ENCODE measurements around the gene ELF1. TPM values are rescaled to one million over a fixed set of nuclear protein-coding genes. Genes with fewer than 3 reads are reported as not detected.
"Not testable (repeated sequence)": the region's sequence is repeated elsewhere in the genome, so short reads cannot be mapped to it uniquely, and the experiment has no call there.

ELF1 gene
- total RNA-seq, 1 donor from 2014 or later = 136 TPM

DNA sequence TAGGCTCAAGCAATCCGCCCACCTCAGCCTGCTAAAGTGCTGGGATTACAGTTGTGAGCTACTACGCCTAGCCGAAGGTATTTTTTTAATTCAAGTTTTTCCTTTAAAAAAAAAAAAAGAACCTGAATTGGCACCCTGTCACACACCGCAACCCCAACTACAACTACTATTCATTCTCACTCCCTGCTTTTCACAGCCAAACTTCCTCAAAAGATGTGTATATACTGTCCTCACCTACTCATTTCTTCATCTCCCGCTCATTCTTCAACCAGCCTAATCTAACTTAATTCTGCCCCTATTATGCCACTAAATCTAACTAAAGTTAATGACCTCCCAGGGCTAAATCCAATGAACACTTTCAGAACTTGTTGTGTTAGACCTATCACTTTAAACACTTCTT, 29.5 kb upstream of the ELF1 start:
- TF ChIP-seq, protein P1, sequence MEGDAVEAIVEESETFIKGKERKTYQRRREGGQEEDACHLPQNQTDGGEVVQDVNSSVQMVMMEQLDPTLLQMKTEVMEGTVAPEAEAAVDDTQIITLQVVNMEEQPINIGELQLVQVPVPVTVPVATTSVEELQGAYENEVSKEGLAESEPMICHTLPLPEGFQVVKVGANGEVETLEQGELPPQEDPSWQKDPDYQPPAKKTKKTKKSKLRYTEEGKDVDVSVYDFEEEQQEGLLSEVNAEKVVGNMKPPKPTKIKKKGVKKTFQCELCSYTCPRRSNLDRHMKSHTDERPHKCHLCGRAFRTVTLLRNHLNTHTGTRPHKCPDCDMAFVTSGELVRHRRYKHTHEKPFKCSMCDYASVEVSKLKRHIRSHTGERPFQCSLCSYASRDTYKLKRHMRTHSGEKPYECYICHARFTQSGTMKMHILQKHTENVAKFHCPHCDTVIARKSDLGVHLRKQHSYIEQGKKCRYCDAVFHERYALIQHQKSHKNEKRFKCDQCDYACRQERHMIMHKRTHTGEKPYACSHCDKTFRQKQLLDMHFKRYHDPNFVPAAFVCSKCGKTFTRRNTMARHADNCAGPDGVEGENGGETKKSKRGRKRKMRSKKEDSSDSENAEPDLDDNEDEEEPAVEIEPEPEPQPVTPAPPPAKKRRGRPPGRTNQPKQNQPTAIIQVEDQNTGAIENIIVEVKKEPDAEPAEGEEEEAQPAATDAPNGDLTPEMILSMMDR (IDR thresholded peaks at IDR 0.05) = no peak
- no peak overlapping the region for H3K4me3 Mint-ChIP-seq
- H3K9me3 Mint-ChIP-seq = no peaks in the 10 kb centered on the region
- ChIA-PET POLR2A (interaction anchor here (0.7 kb wide), 1 partner anchor 25 kb away, joined by 3 read pairs; no protein-coding TSS in a partner anchor), CTCF (interaction anchor here (1.2 to 2.0 kb wide), 2 partner anchors 12 to 74 kb away, joined by 4 to 5 read pairs; no protein-coding TSS in a partner anchor)
- no peak for ATAC-seq (ENCODE audit: low read depth)
- no peaks in the 10 kb centered on the region for H3K27me3 Mint-ChIP-seq
- H3K4me1 Mint-ChIP-seq = peaks cover 31% of the 10 kb centered on the region
- DNase-seq = no peak
- no peaks in the 10 kb centered on the region for H3K36me3 Mint-ChIP-seq (ENCODE audit: low read depth)
- intact Hi-C loops (cut with micrococcal nuclease) = no loop called here
- H3K27ac Mint-ChIP-seq = no peak overlapping the region

DNA sequence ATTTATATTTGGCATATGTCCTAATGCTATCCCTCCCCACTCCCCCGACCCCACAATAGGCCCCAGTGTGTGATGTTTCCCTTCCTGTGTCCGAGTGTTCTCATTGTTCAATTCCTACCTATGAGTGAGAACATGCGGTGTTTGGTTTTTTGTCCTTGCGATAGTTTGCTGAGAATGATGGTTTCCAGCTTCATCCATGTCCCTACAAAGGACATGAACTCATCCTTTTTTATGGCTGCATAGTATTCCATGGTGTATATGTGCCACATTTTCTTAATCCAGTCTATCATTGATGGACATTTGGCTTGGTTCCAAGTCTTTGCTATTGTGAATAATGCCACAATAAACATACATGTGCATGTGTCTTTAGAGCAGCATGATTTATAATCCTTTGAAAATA, 23.3 kb upstream of the ELF1 start:
- not testable (repeated sequence) for H3K9me3 Mint-ChIP-seq, H3K27ac Mint-ChIP-seq

DNA sequence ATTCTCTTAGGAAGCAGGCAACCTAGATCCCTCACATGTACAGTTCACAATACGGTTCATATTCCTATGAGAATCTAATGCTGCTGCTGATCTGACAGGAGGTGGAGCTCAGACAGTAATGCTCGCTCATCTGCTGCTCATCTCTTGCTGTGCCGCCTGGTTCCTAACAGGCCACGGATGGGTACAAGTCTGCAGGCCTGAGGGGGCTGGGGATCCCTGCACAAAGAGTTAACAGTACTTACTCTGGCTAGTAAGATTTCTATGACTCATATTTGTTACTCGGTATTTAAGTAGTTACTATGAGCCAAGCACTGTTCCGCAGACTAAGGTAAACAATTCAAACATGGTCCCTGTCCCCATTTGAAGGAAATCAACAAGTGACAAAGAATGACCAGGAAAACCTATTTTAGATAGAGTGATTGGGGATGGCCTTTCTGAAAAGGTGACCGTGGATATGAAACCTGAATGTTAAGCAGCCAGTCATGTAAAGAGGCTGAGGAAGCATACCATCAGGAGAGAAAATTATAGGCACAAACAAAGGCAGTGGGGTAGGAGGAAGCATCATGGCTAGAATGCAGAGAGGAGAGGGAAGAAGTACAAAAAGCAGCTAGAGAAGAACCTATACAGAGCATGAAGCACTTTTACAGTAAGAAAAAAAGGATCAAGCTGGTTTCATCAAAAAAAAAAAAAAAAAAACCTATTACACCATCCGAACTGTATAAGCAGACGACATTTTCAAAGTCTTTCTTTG, 21.6 kb upstream of the ELF1 start:
- ChIA-PET CTCF (no interaction called here), POLR2A (no interaction called here)
- Mint-ChIP-seq H3K36me3 (ENCODE audit: low read depth) (no peaks in the 10 kb centered on the region), H3K9me3 (peaks cover 2% of the 10 kb centered on the region), H3K27me3 (no peaks in the 10 kb centered on the region), H3K4me1 (peaks cover 12% of the 10 kb centered on the region), H3K4me3 (no peak overlapping the region), H3K27ac (no peak overlapping the region)
- intact Hi-C loops (cut with micrococcal nuclease) = no loop called here
- DNase-seq (no peak), ATAC-seq (ENCODE audit: low read depth) (no peak)
- TF ChIP-seq, protein P1 (IDR thresholded peaks at IDR 0.05) = no peak

More for the DNA sequence above, 23.3 kb upstream of the ELF1 start:
- POLR2A ChIA-PET = interaction anchor here (1.0 kb wide), 1 partner anchor 18 kb away, joined by 5 read pairs; the partner anchor contains the start of gene WBP4
- CTCF ChIA-PET; H3K4me3 Mint-ChIP-seq; H3K36me3 Mint-ChIP-seq (ENCODE audit: low read depth); intact Hi-C loops (cut with micrococcal nuclease); ATAC-seq (ENCODE audit: low read depth); H3K27me3 Mint-ChIP-seq; DNase-seq: not testable (repeated sequence)
- H3K4me1 Mint-ChIP-seq = peaks cover 12% of the 10 kb centered on the region

DNA sequence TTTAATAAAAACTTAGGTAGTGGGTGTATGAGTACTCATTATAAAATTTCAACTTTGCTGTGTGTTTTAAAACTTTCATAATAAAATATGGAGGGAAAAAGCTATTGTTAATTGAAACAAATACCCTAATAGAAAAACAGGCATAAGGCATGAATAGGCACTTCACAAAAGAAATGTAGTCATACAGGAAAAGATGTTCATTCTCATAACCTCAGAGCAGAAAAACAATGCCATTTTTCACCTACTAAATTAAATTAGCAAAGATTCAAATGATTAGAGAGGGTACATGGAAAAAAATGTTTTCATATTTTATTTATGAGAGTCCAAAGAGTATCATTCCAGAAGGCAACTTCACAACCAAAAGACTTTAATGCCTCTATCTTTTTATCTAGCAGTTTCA, 20.6 kb upstream of the ELF1 start:
- TF ChIP-seq, protein P1 (IDR thresholded peaks at IDR 0.05) = no peak
- H3K36me3 Mint-ChIP-seq (ENCODE audit: low read depth) = no peaks in the 10 kb centered on the region
- CTCF ChIA-PET = interaction anchor here (0.6 kb wide), 1 partner anchor 16 kb away, joined by 3 read pairs; no protein-coding TSS in a partner anchor
- no peaks in the 10 kb centered on the region for H3K27me3 Mint-ChIP-seq
- H3K4me1 Mint-ChIP-seq = peaks cover 14% of the 10 kb centered on the region
- no peak for ATAC-seq (ENCODE audit: low read depth)
- DNase-seq = no peak
- peaks cover 2% of the 10 kb centered on the region for H3K9me3 Mint-ChIP-seq
- POLR2A ChIA-PET = no interaction called here
- H3K27ac Mint-ChIP-seq = no peak overlapping the region
- intact Hi-C loops (cut with micrococcal nuclease) = loop anchor here (2.0 kb wide), 1 partner anchor 15 kb away; no protein-coding TSS in a partner anchor
- H3K4me3 Mint-ChIP-seq = no peak overlapping the region

DNA sequence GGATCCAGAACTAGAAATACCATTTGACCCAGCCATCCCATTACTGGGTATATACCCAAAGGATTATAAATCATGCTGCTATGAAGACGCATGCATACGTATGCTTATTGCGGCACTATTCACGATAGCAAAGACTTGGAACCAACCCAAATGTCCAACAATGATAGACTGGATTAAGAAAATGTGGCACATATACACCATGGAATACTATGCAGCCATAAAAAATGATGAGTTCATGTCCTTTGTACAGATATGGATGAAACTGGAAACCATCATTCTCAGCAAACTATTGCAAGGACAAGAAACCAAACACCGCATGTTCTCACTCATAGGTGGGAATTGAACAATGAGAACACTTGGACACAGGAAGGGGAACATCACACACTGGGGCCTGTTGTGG, 17.4 kb upstream of the ELF1 start:
- H3K27me3 Mint-ChIP-seq; H3K36me3 Mint-ChIP-seq (ENCODE audit: low read depth); POLR2A ChIA-PET; H3K4me3 Mint-ChIP-seq; ATAC-seq (ENCODE audit: low read depth); CTCF ChIA-PET; H3K27ac Mint-ChIP-seq; H3K9me3 Mint-ChIP-seq; intact Hi-C loops (cut with micrococcal nuclease); DNase-seq: not testable (repeated sequence)
- peaks cover 22% of the 10 kb centered on the region for H3K4me1 Mint-ChIP-seq

DNA sequence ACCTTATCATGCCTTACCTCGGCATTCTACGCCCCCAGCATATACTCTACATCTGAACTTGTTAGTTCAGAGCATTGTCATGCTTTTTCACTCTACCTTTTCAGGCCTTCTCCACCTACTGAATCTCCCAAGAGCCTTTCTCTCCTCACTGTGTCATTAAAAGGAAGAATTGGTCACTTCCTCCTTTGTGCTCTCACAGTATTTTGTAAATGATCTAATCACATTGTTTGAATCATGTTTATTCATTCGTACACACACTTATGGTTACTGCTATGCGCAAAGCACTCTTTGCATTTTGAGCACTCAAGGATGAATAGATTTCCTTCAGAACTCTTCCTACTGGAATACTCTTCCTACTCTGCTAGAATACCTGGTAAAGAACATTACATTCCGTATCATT, 15.8 kb upstream of the ELF1 start:
- Mint-ChIP-seq H3K36me3 (ENCODE audit: low read depth) (no peaks in the 10 kb centered on the region), H3K4me3 (no peak overlapping the region), H3K27ac (no peak overlapping the region), H3K4me1 (peaks cover 22% of the 10 kb centered on the region), H3K27me3 (no peaks in the 10 kb centered on the region), H3K9me3 (no peaks in the 10 kb centered on the region)
- intact Hi-C loops (cut with micrococcal nuclease) = loop anchor here (1.0 to 2.0 kb wide), 2 partner anchors 18 to 45 kb away; no protein-coding TSS in a partner anchor
- TF ChIP-seq, protein P1 (IDR thresholded peaks at IDR 0.05) = no peak
- ATAC-seq (ENCODE audit: low read depth) (peak; percentile 28), DNase-seq (no peak)
- ChIA-PET POLR2A (interaction anchor here (0.7 kb wide), 1 partner anchor 75 kb away, joined by 4 read pairs; no protein-coding TSS in a partner anchor), CTCF (no interaction called here)

Measured in activated B cell treated with CpG ODN at 0.5 μM for 24 hours (primary cell).